HEK293 (cell line): ENCODE data around the gene LST1.

Experiments used
- GLI4 ChIP-seq: fragments of 450-650 bp; formaldehyde crosslinking; IDR thresholded peaks from 2 replicates; pipeline ENCODE4 v1.5.1; 2016; ENCODE audit warnings: missing biosample characterization, missing genetic modification characterization
- KLF16 ChIP-seq: fragments of 450-650 bp; formaldehyde crosslinking; IDR thresholded peaks from 2 replicates; pipeline ENCODE4 v1.5.1; 2017; ENCODE audit warnings: missing biosample characterization, missing genetic modification characterization
- MEIS1 ChIP-seq: sonication (generic); formaldehyde crosslinking; IDR thresholded peaks from 2 replicates; pipeline ENCODE4 v1.8.1; 2022; ENCODE audit warnings: missing genetic modification reagents, mild to moderate bottlenecking, borderline replicate concordance
- ZBTB1 ChIP-seq: fragments of 450-650 bp; formaldehyde crosslinking; IDR thresholded peaks from 2 replicates; pipeline ENCODE4 v1.5.1; 2016; ENCODE audit warnings: missing biosample characterization, missing genetic modification characterization
- ZBTB20 ChIP-seq: fragments of 450-650 bp; formaldehyde crosslinking; IDR thresholded peaks from 2 replicates; pipeline ENCODE4 v1.5.1; 2016; ENCODE audit warnings: missing biosample characterization, missing genetic modification characterization
- ZBTB7A ChIP-seq: fragments of 450-650 bp; formaldehyde crosslinking; IDR thresholded peaks from 2 replicates; pipeline ENCODE4 v1.5.1; 2016; ENCODE audit warnings: low read depth, missing biosample characterization, missing genetic modification characterization
- ZFP69B ChIP-seq: fragments of 450-650 bp; formaldehyde crosslinking; IDR thresholded peaks from 2 replicates; pipeline ENCODE4 v1.5.1; 2016; ENCODE audit warnings: missing biosample characterization, missing genetic modification characterization
- ZIC2 ChIP-seq: fragments of 450-650 bp; formaldehyde crosslinking; IDR thresholded peaks from 2 replicates; pipeline ENCODE4 v1.5.1; 2016; ENCODE audit warnings: missing biosample characterization, missing genetic modification characterization
- ZNF112 ChIP-seq: fragments of 450-650 bp; formaldehyde crosslinking; IDR thresholded peaks from 2 replicates; pipeline ENCODE4 v1.5.0; 2017; ENCODE audit warnings: missing biosample characterization, missing genetic modification characterization
- ZNF133 ChIP-seq: fragments of 450-650 bp; formaldehyde crosslinking; IDR thresholded peaks from 2 replicates; pipeline ENCODE4 v1.5.1; 2016; ENCODE audit warnings: missing biosample characterization, missing genetic modification characterization
- ZNF16 ChIP-seq: fragments of 450-650 bp; formaldehyde crosslinking; IDR thresholded peaks from 2 replicates; pipeline ENCODE4 v1.5.1; 2016; ENCODE audit warnings: low read depth, missing biosample characterization, missing genetic modification characterization
- ZNF184 ChIP-seq: fragments of 450-650 bp; IDR thresholded peaks from 2 replicates; pipeline ENCODE4 v1.5.1; 2018; ENCODE audit warnings: missing biosample characterization, mild to moderate bottlenecking, missing genetic modification characterization
- ZNF214 ChIP-seq: fragments of 450-650 bp; formaldehyde crosslinking; IDR thresholded peaks from 2 replicates; pipeline ENCODE4 v1.5.1; 2017; ENCODE audit warnings: missing biosample characterization, mild to moderate bottlenecking, missing genetic modification characterization, borderline replicate concordance
- ZNF274 ChIP-seq, 2 experiments: fragments of 200-500 bp in 1 of 2; fragments of 450-650 bp in 1 of 2; sonication (Bioruptor generic) in 1 of 2; formaldehyde crosslinking in 1 of 2; IDR thresholded peaks; 2 replicates each; pipeline versions ENCODE4 v1.5.1 to v1.6.1; 2014 to 2016; ENCODE audit warnings: borderline replicate concordance in 1 of 2, inconsistent platforms in 1 of 2, low read length in 1 of 2, missing biosample characterization in 1 of 2, missing genetic modification characterization in 1 of 2
- ZNF292 ChIP-seq: fragments of 450-650 bp; formaldehyde crosslinking; IDR thresholded peaks from 2 replicates; pipeline ENCODE4 v1.5.1; 2016; ENCODE audit warnings: low read depth, missing biosample characterization, missing genetic modification characterization, borderline replicate concordance
- ZNF350 ChIP-seq: fragments of 450-650 bp; formaldehyde crosslinking; IDR thresholded peaks from 2 replicates; pipeline ENCODE4 v1.5.0; 2017; ENCODE audit warnings: missing biosample characterization, mild to moderate bottlenecking, missing genetic modification characterization
- ZNF394 ChIP-seq: fragments of 450-650 bp; formaldehyde crosslinking; IDR thresholded peaks from 2 replicates; pipeline ENCODE4 v1.5.1; 2016; ENCODE audit warnings: missing biosample characterization, missing genetic modification characterization, mild to moderate bottlenecking, moderate library complexity, borderline replicate concordance
- ZNF433 ChIP-seq: fragments of 450-650 bp; formaldehyde crosslinking; IDR thresholded peaks from 2 replicates; pipeline ENCODE4 v1.5.1; 2016; ENCODE audit warnings: missing biosample characterization, missing genetic modification characterization, low read depth
- ZNF501 ChIP-seq: fragments of 450-650 bp; formaldehyde crosslinking; IDR thresholded peaks from 2 replicates; pipeline ENCODE4 v1.5.1; 2016; ENCODE audit warnings: missing biosample characterization, missing genetic modification characterization
- ZNF548 ChIP-seq: fragments of 450-650 bp; formaldehyde crosslinking; IDR thresholded peaks from 2 replicates; pipeline ENCODE4 v1.5.1; 2016; ENCODE audit warnings: missing biosample characterization, missing genetic modification characterization
- ZNF623 ChIP-seq: fragments of 450-650 bp; formaldehyde crosslinking; IDR thresholded peaks from 2 replicates; pipeline ENCODE4 v1.5.1; 2016; ENCODE audit warnings: missing biosample characterization, missing genetic modification characterization
- ZNF624 ChIP-seq: fragments of 450-650 bp; formaldehyde crosslinking; IDR thresholded peaks from 2 replicates; pipeline ENCODE4 v1.5.1; 2017; ENCODE audit warnings: missing biosample characterization, missing genetic modification characterization
- ZNF660 ChIP-seq: fragments of 450-650 bp; IDR thresholded peaks from 2 replicates; pipeline ENCODE4 v1.5.1; 2018; ENCODE audit warnings: missing biosample characterization, mild to moderate bottlenecking, missing genetic modification characterization
- ZNF670 ChIP-seq: fragments of 450-650 bp; formaldehyde crosslinking; IDR thresholded peaks from 2 replicates; pipeline ENCODE4 v1.5.1; 2016; ENCODE audit warnings: missing biosample characterization, missing genetic modification characterization, low read depth
- ZNF707 ChIP-seq: fragments of 450-650 bp; formaldehyde crosslinking; IDR thresholded peaks from 2 replicates; pipeline ENCODE4 v1.5.1; 2016; ENCODE audit warnings: missing biosample characterization, missing genetic modification characterization
- ZNF777 ChIP-seq: fragments of 450-650 bp; formaldehyde crosslinking; IDR thresholded peaks from 2 replicates; pipeline ENCODE4 v1.5.1; 2017; ENCODE audit warnings: missing biosample characterization, missing genetic modification characterization, borderline replicate concordance
- ZSCAN30 ChIP-seq: fragments of 450-650 bp; IDR thresholded peaks from 2 replicates; pipeline ENCODE4 v1.5.1; 2018; ENCODE audit warnings: missing biosample characterization, mild to moderate bottlenecking, missing genetic modification characterization, moderate library complexity
- TF ChIP-seq, protein P1 (sequence below): fragments of 450-650 bp; formaldehyde crosslinking; IDR thresholded peaks from 2 replicates; pipeline ENCODE4 v1.5.1; 2016; ENCODE audit warnings: missing biosample characterization, missing genetic modification characterization
- TF ChIP-seq, protein P2 (sequence below): fragments of 450-650 bp; formaldehyde crosslinking; IDR thresholded peaks from 2 replicates; pipeline ENCODE4 v1.5.1; 2016; ENCODE audit warnings: missing biosample characterization, missing genetic modification characterization, borderline replicate concordance
- TF ChIP-seq, protein P3 (sequence below): fragments of 450-650 bp; formaldehyde crosslinking; optimal IDR thresholded peaks from 2 replicates; pipeline ENCODE3; 2016; ENCODE audit warnings: missing biosample characterization, mild to moderate bottlenecking, missing genetic modification characterization
- TF ChIP-seq, protein P4 (sequence below): fragments of 450-650 bp; formaldehyde crosslinking; conservative IDR thresholded peaks from 2 replicates; pipeline ENCODE4 v1.5.1; 2016; ENCODE audit warnings: low read depth, missing biosample characterization, missing genetic modification characterization

LST1 gene

DNA sequence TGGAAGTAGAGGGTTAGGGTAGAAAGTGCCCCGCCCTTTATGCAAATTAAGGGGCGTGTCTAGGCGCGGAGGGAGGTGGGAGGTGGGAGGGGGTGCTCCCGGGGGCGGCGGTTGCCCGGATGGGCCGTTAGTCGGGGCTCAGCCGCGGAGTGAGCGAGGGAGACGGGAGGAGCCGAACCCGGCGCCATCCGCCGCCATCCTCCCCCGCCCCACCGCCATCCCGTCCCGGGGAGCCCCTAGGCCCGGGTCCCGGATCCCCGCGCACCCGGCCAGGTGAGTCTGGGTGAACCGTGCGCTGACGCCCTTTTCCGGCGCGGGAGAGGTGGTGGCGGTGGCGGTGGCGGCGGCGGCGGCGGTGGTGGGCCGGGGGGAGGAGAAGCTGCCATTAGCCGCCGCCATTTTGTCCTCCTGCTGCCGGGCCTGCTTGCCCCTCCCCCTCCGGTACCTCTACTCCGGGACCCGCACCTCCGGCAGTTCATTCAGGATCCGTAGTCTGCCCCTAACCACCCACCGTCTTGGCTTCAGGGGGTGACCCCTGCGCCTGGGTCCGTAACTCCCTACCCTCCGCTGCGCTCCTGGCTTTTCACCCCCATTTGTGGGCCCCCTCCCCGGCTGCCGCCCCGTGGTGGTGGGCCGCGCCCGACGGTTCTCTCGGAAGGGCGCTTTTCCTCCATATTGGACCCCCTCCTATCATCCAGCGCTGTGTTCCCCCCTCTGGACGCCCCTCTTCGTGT, 34.7 kb downstream of the LST1 start, which contains the start of gene PRRC2A (continued):
- TF ChIP-seq ZNF274 (IDR thresholded peaks at IDR 0.05; ENCODE audit: low read length) (no peak), ZNF274 (tag by site-specific recombination; IDR thresholded peaks at IDR 0.05; ENCODE audit: borderline replicate concordance) (no peak), ZNF16 (tag by site-specific recombination) (no peak), ZNF707 (tag by site-specific recombination) (no peak), ZBTB1 (no peak), ZNF350 (no peak), ZNF670 (tag by site-specific recombination) (no peak), ZNF623 (tag by site-specific recombination) (peak; percentile 46; the same call in 1 of the 2 replicates), MEIS1 (CRISPR knock-in tag) (no peak), ZNF501 (peak; percentile 81), GLI4 (peak; percentile 90), ZBTB20 (peak; percentile 72; the same call in 1 of the 2 replicates), ZBTB7A (tag by site-specific recombination) (peak; percentile 92), ZFP69B (tag by site-specific recombination) (peak; percentile 83), ZNF433 (tag by site-specific recombination) (no peak), ZNF112 (tag by site-specific recombination) (no peak), ZNF292 (tag by site-specific recombination) (no peak), ZIC2 (tag by site-specific recombination) (peak; percentile 68), ZNF660 (tag by site-specific recombination) (peak; percentile 74), ZNF133 (tag by site-specific recombination) (no peak), ZNF184 (tag by site-specific recombination) (no peak), ZNF624 (no peak), ZNF548 (tag by site-specific recombination) (0 out of 2 replicates have a peak, but pooled peaks have one; percentile 34), ZNF777 (tag by site-specific recombination) (peak; percentile 64; the same call in 1 of the 2 replicates), ZNF394 (tag by site-specific recombination) (peak; percentile 81; the same call in 1 of the 2 replicates), KLF16 (tag by site-specific recombination) (peak; percentile 92), ZNF214 (tag by site-specific recombination) (no peak), ZSCAN30 (tag by site-specific recombination) (peak; percentile 94)
- TF ChIP-seq, protein P1, sequence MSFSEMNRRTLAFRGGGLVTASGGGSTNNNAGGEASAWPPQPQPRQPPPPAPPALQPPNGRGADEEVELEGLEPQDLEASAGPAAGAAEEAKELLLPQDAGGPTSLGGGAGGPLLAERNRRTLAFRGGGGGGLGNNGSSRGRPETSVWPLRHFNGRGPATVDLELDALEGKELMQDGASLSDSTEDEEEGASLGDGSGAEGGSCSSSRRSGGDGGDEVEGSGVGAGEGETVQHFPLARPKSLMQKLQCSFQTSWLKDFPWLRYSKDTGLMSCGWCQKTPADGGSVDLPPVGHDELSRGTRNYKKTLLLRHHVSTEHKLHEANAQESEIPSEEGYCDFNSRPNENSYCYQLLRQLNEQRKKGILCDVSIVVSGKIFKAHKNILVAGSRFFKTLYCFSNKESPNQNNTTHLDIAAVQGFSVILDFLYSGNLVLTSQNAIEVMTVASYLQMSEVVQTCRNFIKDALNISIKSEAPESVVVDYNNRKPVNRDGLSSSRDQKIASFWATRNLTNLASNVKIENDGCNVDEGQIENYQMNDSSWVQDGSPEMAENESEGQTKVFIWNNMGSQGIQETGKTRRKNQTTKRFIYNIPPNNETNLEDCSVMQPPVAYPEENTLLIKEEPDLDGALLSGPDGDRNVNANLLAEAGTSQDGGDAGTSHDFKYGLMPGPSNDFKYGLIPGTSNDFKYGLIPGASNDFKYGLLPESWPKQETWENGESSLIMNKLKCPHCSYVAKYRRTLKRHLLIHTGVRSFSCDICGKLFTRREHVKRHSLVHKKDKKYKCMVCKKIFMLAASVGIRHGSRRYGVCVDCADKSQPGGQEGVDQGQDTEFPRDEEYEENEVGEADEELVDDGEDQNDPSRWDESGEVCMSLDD (tag by site-specific recombination): peak; percentile 97
- TF ChIP-seq, protein P2, sequence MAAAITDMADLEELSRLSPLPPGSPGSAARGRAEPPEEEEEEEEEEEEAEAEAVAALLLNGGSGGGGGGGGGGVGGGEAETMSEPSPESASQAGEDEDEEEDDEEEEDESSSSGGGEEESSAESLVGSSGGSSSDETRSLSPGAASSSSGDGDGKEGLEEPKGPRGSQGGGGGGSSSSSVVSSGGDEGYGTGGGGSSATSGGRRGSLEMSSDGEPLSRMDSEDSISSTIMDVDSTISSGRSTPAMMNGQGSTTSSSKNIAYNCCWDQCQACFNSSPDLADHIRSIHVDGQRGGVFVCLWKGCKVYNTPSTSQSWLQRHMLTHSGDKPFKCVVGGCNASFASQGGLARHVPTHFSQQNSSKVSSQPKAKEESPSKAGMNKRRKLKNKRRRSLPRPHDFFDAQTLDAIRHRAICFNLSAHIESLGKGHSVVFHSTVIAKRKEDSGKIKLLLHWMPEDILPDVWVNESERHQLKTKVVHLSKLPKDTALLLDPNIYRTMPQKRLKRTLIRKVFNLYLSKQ: no peak
- TF ChIP-seq, protein P3, sequence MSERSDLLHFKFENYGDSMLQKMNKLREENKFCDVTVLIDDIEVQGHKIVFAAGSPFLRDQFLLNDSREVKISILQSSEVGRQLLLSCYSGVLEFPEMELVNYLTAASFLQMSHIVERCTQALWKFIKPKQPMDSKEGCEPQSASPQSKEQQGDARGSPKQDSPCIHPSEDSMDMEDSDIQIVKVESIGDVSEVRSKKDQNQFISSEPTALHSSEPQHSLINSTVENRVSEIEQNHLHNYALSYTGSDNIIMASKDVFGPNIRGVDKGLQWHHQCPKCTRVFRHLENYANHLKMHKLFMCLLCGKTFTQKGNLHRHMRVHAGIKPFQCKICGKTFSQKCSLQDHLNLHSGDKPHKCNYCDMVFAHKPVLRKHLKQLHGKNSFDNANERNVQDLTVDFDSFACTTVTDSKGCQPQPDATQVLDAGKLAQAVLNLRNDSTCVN (tag by site-specific recombination): peak; percentile 71
- TF ChIP-seq, protein P4, sequence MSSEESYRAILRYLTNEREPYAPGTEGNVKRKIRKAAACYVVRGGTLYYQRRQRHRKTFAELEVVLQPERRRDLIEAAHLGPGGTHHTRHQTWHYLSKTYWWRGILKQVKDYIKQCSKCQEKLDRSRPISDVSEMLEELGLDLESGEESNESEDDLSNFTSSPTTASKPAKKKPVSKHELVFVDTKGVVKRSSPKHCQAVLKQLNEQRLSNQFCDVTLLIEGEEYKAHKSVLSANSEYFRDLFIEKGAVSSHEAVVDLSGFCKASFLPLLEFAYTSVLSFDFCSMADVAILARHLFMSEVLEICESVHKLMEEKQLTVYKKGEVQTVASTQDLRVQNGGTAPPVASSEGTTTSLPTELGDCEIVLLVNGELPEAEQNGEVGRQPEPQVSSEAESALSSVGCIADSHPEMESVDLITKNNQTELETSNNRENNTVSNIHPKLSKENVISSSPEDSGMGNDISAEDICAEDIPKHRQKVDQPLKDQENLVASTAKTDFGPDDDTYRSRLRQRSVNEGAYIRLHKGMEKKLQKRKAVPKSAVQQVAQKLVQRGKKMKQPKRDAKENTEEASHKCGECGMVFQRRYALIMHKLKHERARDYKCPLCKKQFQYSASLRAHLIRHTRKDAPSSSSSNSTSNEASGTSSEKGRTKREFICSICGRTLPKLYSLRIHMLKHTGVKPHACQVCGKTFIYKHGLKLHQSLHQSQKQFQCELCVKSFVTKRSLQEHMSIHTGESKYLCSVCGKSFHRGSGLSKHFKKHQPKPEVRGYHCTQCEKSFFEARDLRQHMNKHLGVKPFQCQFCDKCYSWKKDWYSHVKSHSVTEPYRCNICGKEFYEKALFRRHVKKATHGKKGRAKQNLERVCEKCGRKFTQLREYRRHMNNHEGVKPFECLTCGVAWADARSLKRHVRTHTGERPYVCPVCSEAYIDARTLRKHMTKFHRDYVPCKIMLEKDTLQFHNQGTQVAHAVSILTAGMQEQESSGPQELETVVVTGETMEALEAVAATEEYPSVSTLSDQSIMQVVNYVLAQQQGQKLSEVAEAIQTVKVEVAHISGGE (tag by site-specific recombination): peak; percentile 72
